DND-41 (cell line): ENCODE measurements around the gene NFXL1.

Experiments
- EZH2 ChIP-seq: IDR thresholded peaks from 3 replicates; pipeline ENCODE4 v1.6.1; 2012; ENCODE audit warnings: borderline replicate concordance, low read depth, mild to moderate bottlenecking, moderate library complexity, low read length, inconsistent platforms; ENCODE audit not compliant: severe bottlenecking
- TF ChIP-seq, protein P1 (sequence below): IDR thresholded peaks from 2 replicates; pipeline ENCODE4 v1.5.1; 2012; ENCODE audit warnings: borderline replicate concordance, low read length, moderate library complexity, mild to moderate bottlenecking; ENCODE audit not compliant: poor library complexity, severe bottlenecking; ENCODE audit errors: extremely low read depth

DNA sequence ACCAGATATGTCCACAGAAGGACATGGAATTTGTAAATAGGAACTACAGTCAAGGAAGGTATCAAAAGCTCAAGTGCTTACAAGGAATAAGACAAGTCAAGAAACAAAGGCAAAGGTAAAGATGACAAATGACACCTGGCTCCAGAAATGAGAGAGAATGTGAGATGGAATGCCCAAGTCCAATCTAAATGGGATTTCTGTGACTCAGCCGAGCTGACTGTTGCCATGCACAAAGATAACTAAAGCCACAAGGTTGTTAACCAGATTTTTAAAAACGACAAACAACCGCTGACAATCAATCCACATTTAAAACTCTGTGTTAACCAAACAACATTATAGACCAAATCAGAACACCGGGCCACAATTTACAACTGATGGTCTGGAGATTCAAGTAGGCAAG lies 1.1 kb downstream of the NFXL1 start:
- no peak for TF ChIP-seq EZH2
- TF ChIP-seq, protein P1, sequence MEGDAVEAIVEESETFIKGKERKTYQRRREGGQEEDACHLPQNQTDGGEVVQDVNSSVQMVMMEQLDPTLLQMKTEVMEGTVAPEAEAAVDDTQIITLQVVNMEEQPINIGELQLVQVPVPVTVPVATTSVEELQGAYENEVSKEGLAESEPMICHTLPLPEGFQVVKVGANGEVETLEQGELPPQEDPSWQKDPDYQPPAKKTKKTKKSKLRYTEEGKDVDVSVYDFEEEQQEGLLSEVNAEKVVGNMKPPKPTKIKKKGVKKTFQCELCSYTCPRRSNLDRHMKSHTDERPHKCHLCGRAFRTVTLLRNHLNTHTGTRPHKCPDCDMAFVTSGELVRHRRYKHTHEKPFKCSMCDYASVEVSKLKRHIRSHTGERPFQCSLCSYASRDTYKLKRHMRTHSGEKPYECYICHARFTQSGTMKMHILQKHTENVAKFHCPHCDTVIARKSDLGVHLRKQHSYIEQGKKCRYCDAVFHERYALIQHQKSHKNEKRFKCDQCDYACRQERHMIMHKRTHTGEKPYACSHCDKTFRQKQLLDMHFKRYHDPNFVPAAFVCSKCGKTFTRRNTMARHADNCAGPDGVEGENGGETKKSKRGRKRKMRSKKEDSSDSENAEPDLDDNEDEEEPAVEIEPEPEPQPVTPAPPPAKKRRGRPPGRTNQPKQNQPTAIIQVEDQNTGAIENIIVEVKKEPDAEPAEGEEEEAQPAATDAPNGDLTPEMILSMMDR = no peak
